ENCODE measurements around the gene VEGFA.

Gene VEGFA

DNA sequence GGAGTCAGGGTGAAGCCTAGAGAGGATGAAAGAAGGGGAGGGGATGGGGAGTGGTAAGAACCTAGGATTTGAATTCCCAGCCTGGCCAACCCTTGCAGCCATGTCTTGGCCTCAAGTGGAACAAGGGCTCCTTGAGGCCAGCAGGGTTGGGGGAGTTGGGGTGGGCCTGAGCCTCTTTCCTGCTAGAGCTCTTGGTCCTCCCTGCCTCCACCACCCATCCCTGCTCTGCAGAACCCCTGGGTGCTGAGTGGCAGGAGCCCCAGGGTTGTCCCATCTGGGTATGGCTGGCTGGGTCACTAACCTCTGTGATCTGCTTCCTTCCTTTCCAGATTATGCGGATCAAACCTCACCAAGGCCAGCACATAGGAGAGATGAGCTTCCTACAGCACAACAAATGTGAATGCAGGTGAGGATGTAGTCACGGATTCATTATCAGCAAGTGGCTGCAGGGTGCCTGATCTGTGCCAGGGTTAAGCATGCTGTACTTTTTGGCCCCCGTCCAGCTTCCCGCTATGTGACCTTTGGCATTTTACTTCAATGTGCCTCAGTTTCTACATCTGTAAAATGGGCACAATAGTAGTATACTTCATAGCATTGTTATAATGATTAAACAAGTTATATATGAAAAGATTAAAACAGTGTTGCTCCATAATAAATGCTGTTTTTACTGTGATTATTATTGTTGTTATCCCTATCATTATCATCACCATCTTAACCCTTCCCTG, 8.3 kb downstream of the VEGFA start:
- H3K4me3 ChIP-seq (ENCODE audit: low read length) = no peak overlapping the region
- TF ChIP-seq ZNF274 (IDR thresholded peaks at IDR 0.05; ENCODE audit: low read depth, low read length) = no peak

DNA sequence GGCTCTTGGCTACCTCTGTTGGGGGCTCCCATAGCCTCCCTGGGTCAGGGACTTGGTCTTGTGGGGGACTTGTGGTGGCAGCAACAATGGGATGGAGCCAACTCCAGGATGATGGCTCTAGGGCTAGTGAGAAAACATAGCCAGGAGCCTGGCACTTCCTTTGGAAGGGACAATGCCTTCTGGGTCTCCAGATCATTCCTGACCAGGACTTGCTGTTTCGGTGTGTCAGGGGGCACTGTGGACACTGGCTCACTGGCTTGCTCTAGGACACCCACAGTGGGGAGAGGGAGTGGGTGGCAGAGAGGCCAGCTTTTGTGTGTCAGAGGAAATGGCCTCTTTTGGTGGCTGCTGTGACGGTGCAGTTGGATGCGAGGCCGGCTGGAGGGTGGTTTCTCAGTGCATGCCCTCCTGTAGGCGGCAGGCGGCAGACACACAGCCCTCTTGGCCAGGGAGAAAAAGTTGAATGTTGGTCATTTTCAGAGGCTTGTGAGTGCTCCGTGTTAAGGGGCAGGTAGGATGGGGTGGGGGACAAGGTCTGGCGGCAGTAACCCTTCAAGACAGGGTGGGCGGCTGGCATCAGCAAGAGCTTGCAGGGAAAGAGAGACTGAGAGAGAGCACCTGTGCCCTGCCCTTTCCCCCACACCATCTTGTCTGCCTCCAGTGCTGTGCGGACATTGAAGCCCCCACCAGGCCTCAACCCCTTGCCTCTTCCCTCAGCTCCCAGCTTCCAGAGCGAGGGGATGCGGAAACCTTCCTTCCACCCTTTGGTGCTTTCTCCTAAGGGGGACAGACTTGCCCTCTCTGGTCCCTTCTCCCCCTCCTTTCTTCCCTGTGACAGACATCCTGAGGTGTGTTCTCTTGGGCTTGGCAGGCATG, 9.2 kb downstream of the VEGFA start:
- H3K4me3 ChIP-seq (ENCODE audit: low read length) = no peak overlapping the region
- TF ChIP-seq ZNF274 (IDR thresholded peaks at IDR 0.05; ENCODE audit: low read depth, low read length) = no peak

DNA sequence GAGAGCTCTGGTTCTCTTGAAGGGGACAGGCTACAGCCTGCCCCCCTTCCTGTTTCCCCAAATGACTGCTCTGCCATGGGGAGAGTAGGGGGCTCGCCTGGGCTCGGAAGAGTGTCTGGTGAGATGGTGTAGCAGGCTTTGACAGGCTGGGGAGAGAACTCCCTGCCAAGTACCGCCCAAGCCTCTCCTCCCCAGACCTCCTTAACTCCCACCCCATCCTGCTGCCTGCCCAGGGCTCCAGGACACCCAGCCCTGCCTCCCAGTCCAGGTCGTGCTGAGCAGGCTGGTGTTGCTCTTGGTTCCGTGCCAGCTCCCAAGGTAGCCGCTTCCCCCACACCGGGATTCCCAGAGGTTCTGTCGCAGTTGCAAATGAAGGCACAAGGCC, 9.8 kb downstream of the VEGFA start:
- no peak for TF ChIP-seq ZNF274 (IDR thresholded peaks at IDR 0.05; ENCODE audit: low read depth, low read length)
- no peak overlapping the region for H3K4me3 ChIP-seq (ENCODE audit: low read length)

DNA sequence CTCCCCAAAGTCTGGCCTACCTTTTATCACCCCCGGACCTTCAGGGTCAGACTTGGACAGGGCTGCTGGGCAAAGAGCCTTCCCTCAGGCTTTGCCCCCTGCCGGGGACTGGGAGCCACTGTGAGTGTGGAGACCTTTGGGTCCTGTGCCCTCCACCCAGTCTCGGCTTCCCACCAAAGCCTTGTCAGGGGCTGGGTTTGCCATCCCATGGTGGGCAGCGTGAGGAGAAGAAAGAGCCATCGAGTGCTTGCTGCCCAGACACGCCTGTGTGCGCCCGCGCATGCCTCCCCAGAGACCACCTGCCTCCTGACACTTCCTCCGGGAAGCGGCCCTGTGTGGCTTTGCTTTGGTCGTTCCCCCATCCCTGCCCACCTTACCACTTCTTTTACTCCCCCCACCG, 10.3 kb downstream of the VEGFA start:
- H3K4me3 ChIP-seq (ENCODE audit: low read length) = no peak overlapping the region
- no peak for TF ChIP-seq ZNF274 (IDR thresholded peaks at IDR 0.05; ENCODE audit: low read depth, low read length)

DNA sequence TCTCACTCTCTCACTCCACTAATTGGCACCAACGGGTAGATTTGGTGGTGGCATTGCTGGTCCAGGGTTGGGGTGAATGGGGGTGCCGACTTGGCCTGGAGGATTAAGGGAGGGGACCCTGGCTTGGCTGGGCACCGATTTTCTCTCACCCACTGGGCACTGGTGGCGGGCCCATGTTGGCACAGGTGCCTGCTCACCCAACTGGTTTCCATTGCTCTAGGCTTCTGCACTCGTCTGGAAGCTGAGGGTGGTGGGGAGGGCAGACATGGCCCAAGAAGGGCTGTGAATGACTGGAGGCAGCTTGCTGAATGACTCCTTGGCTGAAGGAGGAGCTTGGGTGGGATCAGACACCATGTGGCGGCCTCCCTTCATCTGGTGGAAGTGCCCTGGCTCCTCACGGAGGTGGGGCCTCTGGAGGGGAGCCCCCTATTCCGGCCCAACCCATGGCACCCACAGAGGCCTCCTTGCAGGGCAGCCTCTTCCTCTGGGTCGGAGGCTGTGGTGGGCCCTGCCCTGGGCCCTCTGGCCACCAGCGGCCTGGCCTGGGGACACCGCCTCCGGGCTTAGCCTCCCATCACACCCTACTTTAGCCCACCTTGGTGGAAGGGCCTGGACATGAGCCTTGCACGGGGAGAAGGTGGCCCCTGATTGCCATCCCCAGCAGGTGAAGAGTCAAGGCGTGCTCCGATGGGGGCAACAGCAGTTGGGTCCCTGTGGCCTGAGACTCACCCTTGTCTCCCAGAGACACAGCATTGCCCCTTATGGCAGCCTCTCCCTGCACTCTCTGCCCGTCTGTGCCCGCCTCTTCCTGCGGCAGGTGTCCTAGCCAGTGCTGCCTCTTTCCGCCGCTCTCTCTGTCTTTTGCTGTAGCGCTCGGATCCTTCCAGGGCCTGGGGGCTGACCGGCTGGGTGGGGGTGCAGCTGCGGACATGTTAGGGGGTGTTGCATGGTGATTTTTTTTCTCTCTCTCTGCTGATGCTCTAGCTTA, 11.2 kb downstream of the VEGFA start:
- no peak overlapping the region for H3K4me3 ChIP-seq (ENCODE audit: low read length)
- TF ChIP-seq ZNF274 (IDR thresholded peaks at IDR 0.05; ENCODE audit: low read depth, low read length) = no peak

DNA sequence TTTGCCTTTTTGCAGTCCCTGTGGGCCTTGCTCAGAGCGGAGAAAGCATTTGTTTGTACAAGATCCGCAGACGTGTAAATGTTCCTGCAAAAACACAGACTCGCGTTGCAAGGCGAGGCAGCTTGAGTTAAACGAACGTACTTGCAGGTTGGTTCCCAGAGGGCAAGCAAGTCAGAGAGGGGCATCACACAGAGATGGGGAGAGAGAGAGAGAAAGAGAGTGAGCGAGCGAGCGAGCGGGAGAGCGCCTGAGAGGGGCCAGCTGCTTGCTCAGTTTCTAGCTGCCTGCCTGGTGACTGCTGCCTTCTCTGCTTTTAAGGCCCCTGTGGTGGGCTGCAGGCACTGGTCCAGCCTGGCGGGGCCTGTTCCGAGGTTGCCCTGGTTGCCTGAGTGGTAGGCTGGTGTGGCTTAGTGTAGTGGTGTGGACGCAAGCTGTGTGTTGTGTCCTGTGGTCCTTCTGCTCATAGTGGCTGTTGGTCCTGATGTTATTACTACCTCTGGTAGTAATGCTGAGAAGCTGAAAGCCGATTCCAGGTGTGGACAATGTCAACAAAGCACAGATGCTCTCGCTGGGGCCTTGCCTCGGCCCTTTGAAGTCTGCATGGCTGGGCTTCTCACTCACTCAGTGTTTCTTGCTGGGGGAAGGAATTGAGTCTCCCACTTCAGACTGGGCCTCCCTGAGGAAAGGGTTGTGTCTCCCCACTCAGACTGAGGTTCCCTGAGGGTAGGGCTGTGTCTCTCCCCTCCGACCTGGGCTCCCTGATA, 12.1 kb downstream of the VEGFA start:
- no peak for TF ChIP-seq ZNF274 (IDR thresholded peaks at IDR 0.05; ENCODE audit: low read depth, low read length)

DNA sequence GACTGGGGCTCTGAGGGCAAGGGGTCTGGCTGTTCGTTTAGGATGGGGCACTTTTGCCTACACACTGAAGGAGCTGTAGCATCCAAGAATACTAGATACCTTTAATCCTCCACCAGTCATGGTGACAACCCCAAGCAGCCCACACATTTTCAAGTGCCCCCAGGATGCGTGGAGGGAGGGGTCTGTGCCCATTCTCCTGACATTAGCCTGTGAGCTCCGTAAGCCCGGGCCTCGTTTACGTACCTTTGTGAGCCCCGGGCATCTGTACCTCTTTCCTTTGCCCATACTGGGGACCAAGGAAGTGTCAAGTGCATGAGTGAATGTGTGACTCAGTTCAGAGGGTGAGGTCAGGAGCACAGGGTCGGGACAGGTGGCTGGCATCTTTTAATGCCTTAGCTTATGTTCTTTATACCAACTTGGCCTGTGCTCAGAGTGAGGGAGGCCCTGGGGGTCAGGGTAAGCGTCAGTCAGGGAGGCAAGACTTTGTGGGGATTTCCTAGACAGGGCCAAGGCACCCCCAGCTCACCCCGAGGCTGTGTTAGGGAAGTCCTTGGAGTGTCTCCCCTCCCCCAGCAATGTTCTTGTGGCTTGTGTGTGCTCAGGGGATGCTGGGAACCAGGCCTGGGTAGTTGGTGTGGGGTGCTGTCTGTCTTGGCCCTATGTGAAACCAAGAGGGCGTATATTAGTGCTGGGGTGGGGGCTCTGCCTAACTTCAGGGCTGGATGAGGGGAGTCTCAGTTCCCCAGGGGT, 12.9 kb downstream of the VEGFA start:
- TF ChIP-seq ZNF274 (IDR thresholded peaks at IDR 0.05; ENCODE audit: low read depth, low read length) = no peak
- H3K4me3 ChIP-seq (ENCODE audit: low read length) = no peak overlapping the region

More for the DNA sequence above, 12.1 kb downstream of the VEGFA start:
- H3K4me3 ChIP-seq (ENCODE audit: low read length) = no peak overlapping the region

DNA sequence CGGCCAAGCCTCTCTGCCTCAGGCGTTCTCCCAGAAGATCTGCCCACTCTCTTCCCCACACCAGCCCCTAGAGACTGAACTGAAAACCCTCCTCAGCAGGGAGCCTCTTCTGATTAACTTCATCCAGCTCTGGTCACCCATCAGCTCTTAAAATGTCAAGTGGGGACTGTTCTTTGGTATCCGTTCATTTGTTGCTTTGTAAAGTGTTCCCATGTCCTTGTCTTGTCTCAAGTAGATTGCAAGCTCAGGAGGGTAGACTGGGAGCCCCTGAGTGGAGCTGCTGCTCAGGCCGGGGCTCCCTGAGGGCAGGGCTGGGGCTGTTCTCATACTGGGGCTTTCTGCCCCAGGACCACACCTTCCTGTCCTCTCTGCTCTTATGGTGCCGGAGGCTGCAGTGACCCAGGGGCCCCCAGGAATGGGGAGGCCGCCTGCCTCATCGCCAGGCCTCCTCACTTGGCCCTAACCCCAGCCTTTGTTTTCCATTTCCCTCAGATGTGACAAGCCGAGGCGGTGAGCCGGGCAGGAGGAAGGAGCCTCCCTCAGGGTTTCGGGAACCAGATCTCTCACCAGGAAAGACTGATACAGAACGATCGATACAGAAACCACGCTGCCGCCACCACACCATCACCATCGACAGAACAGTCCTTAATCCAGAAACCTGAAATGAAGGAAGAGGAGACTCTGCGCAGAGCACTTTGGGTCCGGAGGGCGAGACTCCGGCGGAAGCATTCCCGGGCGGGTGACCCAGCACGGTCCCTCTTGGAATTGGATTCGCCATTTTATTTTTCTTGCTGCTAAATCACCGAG, 14.2 kb downstream of the VEGFA start:
- H3K4me3 ChIP-seq (ENCODE audit: low read length) = no peak overlapping the region
- no peak for TF ChIP-seq ZNF274 (IDR thresholded peaks at IDR 0.05; ENCODE audit: low read depth, low read length)

DNA sequence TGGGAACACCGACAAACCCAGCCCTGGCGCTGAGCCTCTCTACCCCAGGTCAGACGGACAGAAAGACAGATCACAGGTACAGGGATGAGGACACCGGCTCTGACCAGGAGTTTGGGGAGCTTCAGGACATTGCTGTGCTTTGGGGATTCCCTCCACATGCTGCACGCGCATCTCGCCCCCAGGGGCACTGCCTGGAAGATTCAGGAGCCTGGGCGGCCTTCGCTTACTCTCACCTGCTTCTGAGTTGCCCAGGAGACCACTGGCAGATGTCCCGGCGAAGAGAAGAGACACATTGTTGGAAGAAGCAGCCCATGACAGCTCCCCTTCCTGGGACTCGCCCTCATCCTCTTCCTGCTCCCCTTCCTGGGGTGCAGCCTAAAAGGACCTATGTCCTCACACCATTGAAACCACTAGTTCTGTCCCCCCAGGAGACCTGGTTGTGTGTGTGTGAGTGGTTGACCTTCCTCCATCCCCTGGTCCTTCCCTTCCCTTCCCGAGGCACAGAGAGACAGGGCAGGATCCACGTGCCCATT, 15.3 kb downstream of the VEGFA start:
- H3K4me3 ChIP-seq (ENCODE audit: low read length) = no peak overlapping the region
- no peak for TF ChIP-seq ZNF274 (IDR thresholded peaks at IDR 0.05; ENCODE audit: low read depth, low read length)

DNA sequence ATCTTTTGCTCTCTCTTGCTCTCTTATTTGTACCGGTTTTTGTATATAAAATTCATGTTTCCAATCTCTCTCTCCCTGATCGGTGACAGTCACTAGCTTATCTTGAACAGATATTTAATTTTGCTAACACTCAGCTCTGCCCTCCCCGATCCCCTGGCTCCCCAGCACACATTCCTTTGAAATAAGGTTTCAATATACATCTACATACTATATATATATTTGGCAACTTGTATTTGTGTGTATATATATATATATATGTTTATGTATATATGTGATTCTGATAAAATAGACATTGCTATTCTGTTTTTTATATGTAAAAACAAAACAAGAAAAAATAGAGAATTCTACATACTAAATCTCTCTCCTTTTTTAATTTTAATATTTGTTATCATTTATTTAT, 15.9 kb downstream of the VEGFA start:
- no peak overlapping the region for H3K4me3 ChIP-seq (ENCODE audit: low read length)
- TF ChIP-seq ZNF274 (IDR thresholded peaks at IDR 0.05; ENCODE audit: low read depth, low read length) = no peak

DNA sequence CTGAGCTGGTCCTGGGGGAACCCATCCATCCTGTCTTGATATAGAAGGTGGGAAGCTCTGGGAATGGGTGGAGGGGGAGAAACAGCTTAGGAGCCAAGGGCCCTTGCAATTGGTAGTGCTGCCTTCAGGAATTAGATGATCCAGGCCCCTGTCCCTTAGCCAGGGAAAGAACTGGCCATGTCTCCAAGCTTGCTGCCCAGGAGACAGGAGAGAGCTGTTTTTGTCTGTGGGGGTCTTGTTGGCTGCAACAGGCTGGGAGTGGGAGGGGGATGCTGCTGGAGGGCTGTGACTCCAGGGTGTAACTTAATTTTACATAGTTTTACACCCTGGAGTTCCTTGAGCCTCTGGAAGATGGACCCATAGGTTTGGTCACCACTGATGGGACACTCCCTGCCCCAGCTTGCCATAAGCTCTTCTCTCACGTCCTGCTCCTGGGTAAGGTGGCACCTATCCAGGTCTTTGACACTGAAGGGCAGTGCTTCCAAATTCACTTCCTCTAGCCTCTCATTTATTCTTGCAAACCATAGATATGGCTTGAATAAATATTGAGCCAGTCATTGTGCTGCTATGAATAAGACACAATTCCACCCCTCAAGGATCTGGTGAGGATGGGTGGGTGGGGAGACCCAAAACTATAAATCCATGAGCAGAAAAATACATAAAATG, 16.8 kb downstream of the VEGFA start:
- H3K4me3 ChIP-seq (ENCODE audit: low read length) = no peak overlapping the region

More for the DNA sequence above, 16.8 kb downstream of the VEGFA start:
- no peak for TF ChIP-seq ZNF274 (IDR thresholded peaks at IDR 0.05; ENCODE audit: low read depth, low read length)
